GM12878 (cell line): ENCODE data around the gene ZSCAN32. TPM values are rescaled to one million over a fixed set of nuclear protein-coding genes. Genes with fewer than 3 reads are reported as not detected.
A peak's percentile ranks its signal among the peaks of the same experiment; 100 is the strongest.

Experiments used
- CREB1 ChIP-seq: IDR thresholded peaks from 2 replicates; pipeline ENCODE4 v1.6.1; 2012; ENCODE audit warnings: low read depth, mild to moderate bottlenecking, inconsistent platforms
- CREM ChIP-seq: IDR thresholded peaks from 2 replicates; pipeline ENCODE4 v1.6.1; 2014; ENCODE audit warnings: antibody characterized with exemption, low read depth
- EGR1 ChIP-seq, 2 experiments: IDR thresholded peaks; 1 replicate in 1 of 2; 2 replicates in 1 of 2; pipeline ENCODE4 v1.6.1; 2011 to 2012; ENCODE audit warnings: low read depth in 2 of 2, low read length in 2 of 2, borderline replicate concordance in 1 of 2, mild to moderate bottlenecking in 1 of 2, moderate library complexity in 1 of 2
- GABPA ChIP-seq: IDR thresholded peaks from 2 replicates; pipeline ENCODE4 v1.6.1; 2014; ENCODE audit warnings: antibody characterized with exemption, low read depth, mild to moderate bottlenecking, inconsistent platforms
- NFYB ChIP-seq: IDR thresholded peaks from 2 replicates; pipeline ENCODE4 v1.6.1; 2011; ENCODE audit warnings: low read depth, mild to moderate bottlenecking, low read length, improper control_type of control experiment, moderate library complexity; ENCODE audit not compliant: insufficient read depth
- NRF1 ChIP-seq: conservative IDR thresholded peaks from 2 replicates; pipeline ENCODE4 v1.6.1; 2011; ENCODE audit warnings: mild to moderate bottlenecking, low read depth, low read length, improper control_type of control experiment
- POLR2A ChIP-seq: IDR thresholded peaks from 2 replicates; pipeline ENCODE4 v1.6.1; 2011; ENCODE audit warnings: low read depth, mild to moderate bottlenecking, low read length
- POLR2AphosphoS5 ChIP-seq: IDR thresholded peaks from 2 replicates; pipeline ENCODE4 v1.6.1; 2011; ENCODE audit warnings: mild to moderate bottlenecking, low read length, inconsistent platforms
- RAD21 ChIP-seq: IDR thresholded peaks from 2 replicates; pipeline ENCODE4 v1.6.1; 2011; ENCODE audit warnings: mild to moderate bottlenecking, low read depth, low read length, moderate library complexity; ENCODE audit not compliant: insufficient read depth
- STAT1 ChIP-seq: fragments of 450-650 bp; conservative IDR thresholded peaks from 2 replicates; pipeline ENCODE4 v1.6.1; 2014; ENCODE audit warnings: antibody characterized with exemption, mild to moderate bottlenecking
- TBL1XR1 ChIP-seq: IDR thresholded peaks from 2 replicates; pipeline ENCODE4 v1.6.1; 2012; ENCODE audit warnings: low read depth, low read length, improper control_type of control experiment
- polyA plus RNA-seq, 11 experiments: library from polyadenylated mRNA; depleted of rRNA in 4 of 11; unstranded in 6 of 11; stranded (reverse) in 5 of 11; fragments of >200 nt; fragmentation: Nextera tagmentation in 4 of 11; fragmentation: Illumina TruSeq in 1 of 11; extraction: Ambion mirVana in 4 of 11; extraction: Trizol in 1 of 11; gene quantifications; 1 replicate in 1 of 11; 2 replicates in 10 of 11; pipeline versions ENCODE4 v1.2.1 to v1.2.3, GENCODE V29; 2011 to 2016; ENCODE audit warnings: inconsistent platforms in 2 of 11, missing spikeins in 2 of 11, low read depth in 1 of 11
- total RNA-seq, 4 experiments: library from RNA; depleted of rRNA in 3 of 4; stranded (reverse); fragments of >200 nt in 3 of 4; fragmentation: Illumina TruSeq in 1 of 4; extraction: Trizol in 1 of 4; gene quantifications; 2 replicates each; pipeline versions ENCODE4 v1.2.1 to v1.2.3, GENCODE V29; 2013 to 2021
- TF ChIP-seq, protein P1 (sequence below): fragments of 450-650 bp; IDR thresholded peaks from 2 replicates; pipeline ENCODE4 v1.6.1; 2017; ENCODE audit warnings: mild to moderate bottlenecking, moderate library complexity
- TF ChIP-seq, protein P2 (sequence below): IDR thresholded peaks from 2 replicates; pipeline ENCODE4 v1.6.1; 2011; ENCODE audit warnings: low read depth, mild to moderate bottlenecking, low read length, moderate library complexity, borderline replicate concordance; ENCODE audit errors: extremely low read depth
- TF ChIP-seq, protein P3 (sequence below): IDR thresholded peaks from 2 replicates; pipeline ENCODE4 v1.6.1; 2012; ENCODE audit warnings: low read depth, low read length, improper control_type of control experiment

Gene ZSCAN32
- total and polyA plus RNA-seq, 10 of the 15 experiments (the other 5 are each of a cell fraction or from before 2014, with no cell fraction given): 9.6 to 23.8 (median 15.5) TPM

DNA sequence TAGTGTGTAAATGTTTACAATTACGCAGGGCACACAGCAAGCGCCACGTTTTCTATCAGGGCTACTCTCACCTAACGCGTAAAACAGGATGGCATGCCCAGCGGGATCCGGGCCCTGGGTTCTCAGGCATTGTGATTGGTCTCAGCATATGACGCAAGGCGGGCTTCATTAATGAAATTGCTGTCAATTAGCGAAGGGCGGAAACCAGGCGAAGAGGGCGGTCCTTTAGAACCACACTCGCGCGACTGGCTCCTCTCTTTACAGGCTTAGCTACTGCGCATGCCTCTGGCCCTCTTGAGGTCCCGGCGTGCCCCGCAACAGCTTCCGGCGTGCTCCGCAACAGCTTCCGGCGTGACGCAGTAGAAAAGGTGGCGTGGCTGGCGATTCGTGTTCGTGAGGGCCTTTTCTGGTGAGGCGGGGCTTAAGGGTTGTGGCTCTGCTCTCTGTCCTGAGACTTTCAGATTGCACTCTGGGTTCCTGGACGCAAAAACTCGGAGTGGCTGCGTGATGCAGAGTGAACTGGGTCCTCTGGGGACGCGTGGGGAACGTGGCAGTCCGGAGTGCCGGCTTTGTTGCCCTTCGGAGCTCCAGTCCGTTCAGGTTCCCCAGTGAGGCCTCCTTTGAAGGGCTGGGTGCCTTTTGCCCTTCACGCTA is 35.9 kb downstream of the ZSCAN32 start (continued):
- TF ChIP-seq, protein P1, sequence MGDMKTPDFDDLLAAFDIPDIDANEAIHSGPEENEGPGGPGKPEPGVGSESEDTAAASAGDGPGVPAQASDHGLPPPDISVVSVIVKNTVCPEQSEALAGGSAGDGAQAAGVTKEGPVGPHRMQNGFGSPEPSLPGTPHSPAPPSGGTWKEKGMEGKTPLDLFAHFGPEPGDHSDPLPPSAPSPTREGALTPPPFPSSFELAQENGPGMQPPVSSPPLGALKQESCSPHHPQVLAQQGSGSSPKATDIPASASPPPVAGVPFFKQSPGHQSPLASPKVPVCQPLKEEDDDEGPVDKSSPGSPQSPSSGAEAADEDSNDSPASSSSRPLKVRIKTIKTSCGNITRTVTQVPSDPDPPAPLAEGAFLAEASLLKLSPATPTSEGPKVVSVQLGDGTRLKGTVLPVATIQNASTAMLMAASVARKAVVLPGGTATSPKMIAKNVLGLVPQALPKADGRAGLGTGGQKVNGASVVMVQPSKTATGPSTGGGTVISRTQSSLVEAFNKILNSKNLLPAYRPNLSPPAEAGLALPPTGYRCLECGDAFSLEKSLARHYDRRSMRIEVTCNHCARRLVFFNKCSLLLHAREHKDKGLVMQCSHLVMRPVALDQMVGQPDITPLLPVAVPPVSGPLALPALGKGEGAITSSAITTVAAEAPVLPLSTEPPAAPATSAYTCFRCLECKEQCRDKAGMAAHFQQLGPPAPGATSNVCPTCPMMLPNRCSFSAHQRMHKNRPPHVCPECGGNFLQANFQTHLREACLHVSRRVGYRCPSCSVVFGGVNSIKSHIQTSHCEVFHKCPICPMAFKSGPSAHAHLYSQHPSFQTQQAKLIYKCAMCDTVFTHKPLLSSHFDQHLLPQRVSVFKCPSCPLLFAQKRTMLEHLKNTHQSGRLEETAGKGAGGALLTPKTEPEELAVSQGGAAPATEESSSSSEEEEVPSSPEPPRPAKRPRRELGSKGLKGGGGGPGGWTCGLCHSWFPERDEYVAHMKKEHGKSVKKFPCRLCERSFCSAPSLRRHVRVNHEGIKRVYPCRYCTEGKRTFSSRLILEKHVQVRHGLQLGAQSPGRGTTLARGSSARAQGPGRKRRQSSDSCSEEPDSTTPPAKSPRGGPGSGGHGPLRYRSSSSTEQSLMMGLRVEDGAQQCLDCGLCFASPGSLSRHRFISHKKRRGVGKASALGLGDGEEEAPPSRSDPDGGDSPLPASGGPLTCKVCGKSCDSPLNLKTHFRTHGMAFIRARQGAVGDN: peak; percentile 53
- TF ChIP-seq STAT1 (no peak), GABPA (peak; percentile 85), POLR2A (peak; percentile 59; the same call in 1 of the 2 replicates), NFYB (peak; percentile 66; the same call in 1 of the 2 replicates), TBL1XR1 (0 out of 2 replicates have a peak, but pooled peaks have one; percentile 45), CREM (0 out of 2 replicates have a peak, but pooled peaks have one; percentile 28), CREB1 (peak; percentile 43; the same call in 1 of the 2 replicates), EGR1 (IDR thresholded peaks at IDR 0.05; ENCODE audit: borderline replicate concordance in 1 of 2, low read depth in 2 of 2, low read length in 2 of 2) (peak in 1 of 2 experiments; percentile 26; a peak in 1 of 3 replicates), NRF1 (0 out of 2 replicates have a peak, but pooled peaks have one; percentile 27), RAD21 (no peak), POLR2AphosphoS5 (peak; percentile 84)
- TF ChIP-seq, protein P2, sequence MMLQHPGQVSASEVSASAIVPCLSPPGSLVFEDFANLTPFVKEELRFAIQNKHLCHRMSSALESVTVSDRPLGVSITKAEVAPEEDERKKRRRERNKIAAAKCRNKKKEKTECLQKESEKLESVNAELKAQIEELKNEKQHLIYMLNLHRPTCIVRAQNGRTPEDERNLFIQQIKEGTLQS: no peak
- TF ChIP-seq, protein P3, sequence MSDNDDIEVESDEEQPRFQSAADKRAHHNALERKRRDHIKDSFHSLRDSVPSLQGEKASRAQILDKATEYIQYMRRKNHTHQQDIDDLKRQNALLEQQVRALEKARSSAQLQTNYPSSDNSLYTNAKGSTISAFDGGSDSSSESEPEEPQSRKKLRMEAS: 0 out of 2 replicates have a peak, but pooled peaks have one; percentile 23
